B cell (primary cell): ENCODE results near the gene IL36RN.

ENCODE experiments used
- EZH2 ChIP-seq: IDR thresholded peaks from 2 replicates; pipeline ENCODE4 v1.6.1; 2012; ENCODE audit warnings: borderline replicate concordance, low read depth, mild to moderate bottlenecking, moderate library complexity, low read length; ENCODE audit not compliant: insufficient read depth, poor library complexity, severe bottlenecking
- TF ChIP-seq, protein P1 (sequence below): fragments of 200-600 bp; IDR thresholded peaks from one replicate; pipeline ENCODE4 v1.8.0; 2022; ENCODE audit warnings: antibody characterized with exemption, mild to moderate bottlenecking

DNA sequence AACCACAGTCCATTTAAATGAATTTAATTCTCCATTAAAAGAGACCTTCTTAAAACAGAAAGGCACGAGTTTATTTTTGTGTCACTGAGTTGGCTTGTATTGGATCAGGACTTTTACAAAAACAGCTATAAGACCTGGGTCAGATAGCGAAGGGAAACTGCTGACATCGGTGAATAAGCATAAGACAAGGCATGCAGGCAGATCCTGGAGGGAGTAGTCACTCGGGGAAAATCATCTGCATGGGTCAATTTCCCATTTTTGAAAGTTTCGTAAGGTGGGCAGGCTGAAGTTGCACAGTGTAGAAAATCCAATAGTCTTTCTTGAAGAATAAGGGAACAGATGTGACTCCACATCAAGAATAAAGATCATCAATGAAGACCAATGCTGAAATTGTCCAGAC, 19.3 kb upstream of the IL36RN start:
- TF ChIP-seq, protein P1, sequence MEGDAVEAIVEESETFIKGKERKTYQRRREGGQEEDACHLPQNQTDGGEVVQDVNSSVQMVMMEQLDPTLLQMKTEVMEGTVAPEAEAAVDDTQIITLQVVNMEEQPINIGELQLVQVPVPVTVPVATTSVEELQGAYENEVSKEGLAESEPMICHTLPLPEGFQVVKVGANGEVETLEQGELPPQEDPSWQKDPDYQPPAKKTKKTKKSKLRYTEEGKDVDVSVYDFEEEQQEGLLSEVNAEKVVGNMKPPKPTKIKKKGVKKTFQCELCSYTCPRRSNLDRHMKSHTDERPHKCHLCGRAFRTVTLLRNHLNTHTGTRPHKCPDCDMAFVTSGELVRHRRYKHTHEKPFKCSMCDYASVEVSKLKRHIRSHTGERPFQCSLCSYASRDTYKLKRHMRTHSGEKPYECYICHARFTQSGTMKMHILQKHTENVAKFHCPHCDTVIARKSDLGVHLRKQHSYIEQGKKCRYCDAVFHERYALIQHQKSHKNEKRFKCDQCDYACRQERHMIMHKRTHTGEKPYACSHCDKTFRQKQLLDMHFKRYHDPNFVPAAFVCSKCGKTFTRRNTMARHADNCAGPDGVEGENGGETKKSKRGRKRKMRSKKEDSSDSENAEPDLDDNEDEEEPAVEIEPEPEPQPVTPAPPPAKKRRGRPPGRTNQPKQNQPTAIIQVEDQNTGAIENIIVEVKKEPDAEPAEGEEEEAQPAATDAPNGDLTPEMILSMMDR, result no peak
- TF ChIP-seq EZH2, result no peak
